Measurements from ENCODE around the gene DCAF6.

Gene DCAF6

DNA sequence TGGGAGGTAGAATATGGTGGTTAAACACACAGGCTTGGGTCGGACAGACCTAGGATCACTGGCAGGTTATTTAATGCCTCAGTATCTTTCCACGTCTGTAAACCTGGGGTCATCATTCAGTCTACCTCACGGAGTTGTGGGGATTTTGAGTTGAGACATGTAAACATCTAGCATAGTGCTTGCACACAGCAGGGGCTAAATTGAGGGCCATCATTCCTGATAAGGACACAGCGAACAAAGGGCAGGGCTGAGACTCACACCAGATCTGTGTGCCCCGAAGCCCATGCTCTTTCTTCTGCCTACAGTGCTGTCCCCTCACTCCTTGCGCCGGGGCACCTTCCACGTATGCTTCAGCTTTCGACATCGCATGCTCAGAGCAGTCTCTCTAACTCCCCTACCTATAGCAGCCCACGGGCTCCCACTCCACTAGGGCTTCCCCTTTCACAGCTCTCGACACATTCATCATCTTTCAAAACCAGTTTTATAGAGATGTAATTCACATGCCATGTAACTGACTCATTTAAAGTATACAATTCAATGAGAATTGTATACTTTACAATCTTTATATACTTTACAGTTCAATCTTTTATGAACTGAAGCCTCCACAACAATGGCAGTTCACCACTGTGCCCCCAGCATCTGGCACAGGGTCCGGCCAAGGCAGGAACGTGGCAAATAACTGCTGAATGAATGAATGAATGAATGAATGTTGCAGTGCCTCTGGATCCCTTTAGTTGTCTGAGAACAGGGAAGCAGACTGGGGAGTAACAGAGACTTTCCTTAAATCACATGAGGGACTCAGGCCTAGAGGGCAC, 152.2 kb downstream of the DCAF6 start:
- H3K27ac ChIP-seq = no peak overlapping the region
- no peak for DNase-seq (ENCODE audit: low read depth, low spot score)

DNA sequence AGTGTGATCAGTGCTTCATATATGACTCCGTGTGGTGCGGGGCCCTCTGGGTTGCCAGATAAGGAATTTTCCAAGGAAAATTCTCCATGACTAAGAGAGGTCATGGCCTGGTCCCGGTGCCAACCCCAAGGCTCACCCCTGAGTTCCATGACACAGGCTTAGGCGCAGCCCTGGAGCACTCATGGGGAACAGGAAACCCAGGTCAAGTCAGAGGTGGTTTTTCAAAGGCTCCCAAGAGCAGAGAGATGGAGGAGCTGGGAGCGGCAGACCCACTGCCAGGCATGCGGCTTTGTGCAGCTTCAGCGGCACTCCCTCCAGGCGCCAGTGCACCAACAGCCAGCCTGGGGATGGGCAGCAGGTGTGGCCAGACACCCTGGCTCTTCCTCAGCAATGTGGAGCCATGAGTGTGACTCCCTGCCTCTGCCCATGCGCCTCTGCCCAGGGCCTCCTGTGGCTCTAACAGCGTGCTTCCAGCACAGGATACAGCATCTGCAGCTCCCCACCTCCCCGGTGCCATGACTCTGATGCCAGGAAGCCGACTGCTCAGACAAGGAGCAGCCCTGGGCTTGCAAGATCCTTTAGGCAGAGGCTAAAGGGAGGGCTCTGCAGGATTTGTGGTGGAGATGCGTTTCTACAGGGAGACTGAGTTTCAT, 153.0 kb downstream of the DCAF6 start:
- Histone ChIP-seq H3K9me3 (ENCODE audit: low read depth, low read length) (no peaks in the 10 kb centered on the region), H3K4me3 (no peak overlapping the region), H3K27ac (no peak overlapping the region), H3K9ac (ENCODE audit: insufficient read length) (no peak overlapping the region), H3K36me3 (ENCODE audit: insufficient read depth, low read length) (no peaks in the 10 kb centered on the region)
- DNase-seq (ENCODE audit: low read depth, low spot score) = no peak
- TF ChIP-seq EZH2 (IDR thresholded peaks at IDR 0.05) (no peak), POLR2AphosphoS5 (IDR thresholded peaks at IDR 0.05; ENCODE audit: borderline replicate concordance, low read depth, low read length) (no peak), FOXP2 (optimal IDR thresholded peaks at IDR 0.05; ENCODE audit: control extremely low read depth, extremely low read length, insufficient read depth) (no peak)

More for the DNA sequence above, 152.2 kb downstream of the DCAF6 start:
- Histone ChIP-seq H3K9me3 (ENCODE audit: low read depth, low read length) (no peaks in the 10 kb centered on the region), H3K36me3 (ENCODE audit: insufficient read depth, low read length) (no peaks in the 10 kb centered on the region), H3K4me3 (no peak overlapping the region), H3K9ac (ENCODE audit: insufficient read length) (no peak overlapping the region)
- no peak for TF ChIP-seq POLR2AphosphoS5 (IDR thresholded peaks at IDR 0.05; ENCODE audit: borderline replicate concordance, low read depth, low read length)
- no peak for TF ChIP-seq FOXP2 (optimal IDR thresholded peaks at IDR 0.05; ENCODE audit: control extremely low read depth, extremely low read length, insufficient read depth)
- TF ChIP-seq EZH2 (IDR thresholded peaks at IDR 0.05) = no peak

DNA sequence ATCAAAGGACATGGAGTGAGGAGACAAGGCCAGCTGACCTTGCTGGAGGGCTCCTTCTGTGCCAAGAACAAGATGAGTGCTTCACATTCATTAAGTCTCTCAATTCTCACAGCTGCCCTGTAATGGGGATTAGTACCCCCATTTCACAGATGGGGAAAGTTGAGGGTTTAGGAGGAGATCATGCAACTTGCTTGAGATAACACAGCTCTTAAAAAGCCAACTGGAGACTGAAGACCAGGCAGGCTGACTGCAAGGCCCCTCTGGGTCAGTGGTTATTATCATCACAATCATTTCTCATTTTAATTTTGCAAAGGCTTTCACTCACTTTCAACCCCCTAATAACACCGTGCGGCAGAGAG, 153.5 kb downstream of the DCAF6 start:
- H3K36me3 ChIP-seq (ENCODE audit: insufficient read depth, low read length) = no peaks in the 10 kb centered on the region
- no peaks in the 10 kb centered on the region for H3K9me3 ChIP-seq (ENCODE audit: low read depth, low read length)
- no peak for DNase-seq (ENCODE audit: low read depth, low spot score)
- no peak overlapping the region for H3K9ac ChIP-seq (ENCODE audit: insufficient read length)
- H3K4me3 ChIP-seq = no peak overlapping the region
- TF ChIP-seq EZH2 (IDR thresholded peaks at IDR 0.05) (no peak), FOXP2 (optimal IDR thresholded peaks at IDR 0.05; ENCODE audit: control extremely low read depth, extremely low read length, insufficient read depth) (no peak), POLR2AphosphoS5 (IDR thresholded peaks at IDR 0.05; ENCODE audit: borderline replicate concordance, low read depth, low read length) (no peak)
- no peak overlapping the region for H3K27ac ChIP-seq

GRCh38 chr1:168090395-168090794, 153.9 kb downstream of the DCAF6 start:
- TF ChIP-seq FOXP2 (optimal IDR thresholded peaks at IDR 0.05; ENCODE audit: control extremely low read depth, extremely low read length, insufficient read depth) (no peak), EZH2 (IDR thresholded peaks at IDR 0.05) (no peak), POLR2AphosphoS5 (IDR thresholded peaks at IDR 0.05; ENCODE audit: borderline replicate concordance, low read depth, low read length) (no peak)
- Histone ChIP-seq H3K36me3 (ENCODE audit: insufficient read depth, low read length) (no peaks in the 10 kb centered on the region), H3K4me3 (no peak overlapping the region), H3K27ac (no peak overlapping the region), H3K9me3 (ENCODE audit: low read depth, low read length) (no peaks in the 10 kb centered on the region), H3K9ac (ENCODE audit: insufficient read length) (no peak overlapping the region)
- no peak for DNase-seq (ENCODE audit: low read depth, low spot score)

- H3K9me3 ChIP-seq (ENCODE audit: low read depth, low read length) = no peaks in the 10 kb centered on the region
- TF ChIP-seq POLR2AphosphoS5 (IDR thresholded peaks at IDR 0.05; ENCODE audit: borderline replicate concordance, low read depth, low read length) = no peak
- no peak for TF ChIP-seq FOXP2 (optimal IDR thresholded peaks at IDR 0.05; ENCODE audit: control extremely low read depth, extremely low read length, insufficient read depth)
- TF ChIP-seq EZH2 (IDR thresholded peaks at IDR 0.05) = no peak
- H3K36me3 ChIP-seq (ENCODE audit: insufficient read depth, low read length) = no peaks in the 10 kb centered on the region
- H3K27ac ChIP-seq = no peak overlapping the region
- H3K9ac ChIP-seq (ENCODE audit: insufficient read length) = no peak overlapping the region
- H3K4me3 ChIP-seq = no peak overlapping the region
- no peak for DNase-seq (ENCODE audit: low read depth, low spot score)
Observed at GRCh38 chr1:168091063-168091462, 154.6 kb downstream of the DCAF6 start.

- H3K9ac ChIP-seq (ENCODE audit: insufficient read length) = no peak overlapping the region
- no peak overlapping the region for H3K27ac ChIP-seq
- no peak for TF ChIP-seq EZH2 (IDR thresholded peaks at IDR 0.05)
- TF ChIP-seq FOXP2 (optimal IDR thresholded peaks at IDR 0.05; ENCODE audit: control extremely low read depth, extremely low read length, insufficient read depth) = no peak
- TF ChIP-seq POLR2AphosphoS5 (IDR thresholded peaks at IDR 0.05; ENCODE audit: borderline replicate concordance, low read depth, low read length) = no peak
- DNase-seq (ENCODE audit: low read depth, low spot score) = no peak
- H3K36me3 ChIP-seq (ENCODE audit: insufficient read depth, low read length) = no peaks in the 10 kb centered on the region
- no peak overlapping the region for H3K4me3 ChIP-seq
- H3K9me3 ChIP-seq (ENCODE audit: low read depth, low read length) = no peaks in the 10 kb centered on the region
Observed at GRCh38 chr1:168091720-168092550, 155.5 kb downstream of the DCAF6 start.

- DNase-seq (ENCODE audit: low read depth, low spot score) = no peak
- H3K4me3 ChIP-seq = no peak overlapping the region
- H3K9me3 ChIP-seq (ENCODE audit: low read depth, low read length) = no peaks in the 10 kb centered on the region
- no peaks in the 10 kb centered on the region for H3K36me3 ChIP-seq (ENCODE audit: insufficient read depth, low read length)
- H3K9ac ChIP-seq (ENCODE audit: insufficient read length) = no peak overlapping the region
- no peak overlapping the region for H3K27ac ChIP-seq
- TF ChIP-seq EZH2 (IDR thresholded peaks at IDR 0.05) = no peak
- no peak for TF ChIP-seq POLR2AphosphoS5 (IDR thresholded peaks at IDR 0.05; ENCODE audit: borderline replicate concordance, low read depth, low read length)
- TF ChIP-seq FOXP2 (optimal IDR thresholded peaks at IDR 0.05; ENCODE audit: control extremely low read depth, extremely low read length, insufficient read depth) = no peak
Observed at GRCh38 chr1:168092566-168093355, 156.3 kb downstream of the DCAF6 start.

All from SK-N-MC (cell line).